Heart right ventricle (tissue), 16 donors: ENCODE measurements around the gene CFAP92. TPM values are rescaled to one million over a fixed set of nuclear protein-coding genes. Genes with fewer than 3 reads are reported as not detected.

Experiments
- ATAC-seq, 8 donors: fragments of 200-7000 bp; cut with Tn5 transposase; one replicate each; pipeline ENCODE4 v1.9.1; 2020; ENCODE audit warnings: mild to moderate bottlenecking in 8 of 8, moderate library complexity in 8 of 8, moderate number of reproducible peaks in 1 of 8
- DNase-seq, 2 donors: peaks; one replicate each; pipeline ENCODE4 v3.0.0-alpha.2; 2020
- H3K27ac ChIP-seq, 10 donors: fragments of 200-600 bp; sonication (generic) in 2 of 10; one replicate each; pipeline versions ENCODE4 v1.5.0 to v1.8.0; 2020 to 2022; ENCODE audit warnings: mild to moderate bottlenecking in 3 of 10
- H3K27me3 ChIP-seq, 7 donors: fragments of 200-600 bp; one replicate each; pipeline ENCODE4 v1.8.0; 2021 to 2022; ENCODE audit warnings: mild to moderate bottlenecking in 2 of 7
- H3K36me3 ChIP-seq, 9 donors: fragments of 200-600 bp; sonication (generic) in 1 of 9; one replicate each; pipeline versions ENCODE4 v1.5.0 to v1.8.0; 2020 to 2022; ENCODE audit warnings: mild to moderate bottlenecking in 2 of 9
- H3K4me1 ChIP-seq, 9 donors: fragments of 200-600 bp; sonication (generic) in 1 of 9; one replicate each; pipeline versions ENCODE4 v1.5.0 to v1.8.0; 2020 to 2022; ENCODE audit warnings: mild to moderate bottlenecking in 4 of 9
- H3K4me3 ChIP-seq, 10 donors: fragments of 200-600 bp; sonication (generic) in 2 of 10; one replicate each; pipeline versions ENCODE4 v1.5.0 to v1.8.0; 2020 to 2022; ENCODE audit warnings: mild to moderate bottlenecking in 7 of 10, moderate library complexity in 2 of 10
- H3K9me3 ChIP-seq, 11 donors: fragments of 200-600 bp in 10 of 11; sonication (generic) in 2 of 11; one replicate each; pipeline versions ENCODE4 v1.5.0 to v1.8.0; 2013 to 2022; ENCODE audit warnings: mild to moderate bottlenecking in 2 of 11, control low read depth in 1 of 11, moderate library complexity in 1 of 11
- WGBS, 2 donors: extraction: QIAGEN DNeasy Blood & Tissue Kit; methylation state at CpG; one replicate each; pipeline ENCODE4 v1.1.7; 2013; ENCODE audit warnings: inconsistent platforms in 1 of 2; 5-methylcytosine and 5-hydroxymethylcytosine counted together
- intact Hi-C, 10 donors: fragments of 100-400 bp; cut with DNase I; formaldehyde crosslinking; loops; one replicate each; pipeline versions ENCODE4 v1.11.1 to v1.14.2; 2022
- polyA plus RNA-seq, 2 donors: library from polyadenylated mRNA; stranded (reverse); fragments of 200-250 nt; gene quantifications; one replicate each; pipeline ENCODE4 v1.2.3, GENCODE V29; 2013
- total RNA-seq, 10 donors: library from RNA; stranded (reverse); fragmentation: NEBNext Ultra II Directional in 3 of 10; extraction: Animal tissue kit (Norgen Biotek cat#: 25700) in 3 of 10; gene quantifications; one replicate each; pipeline versions ENCODE4 v1.2.1 to v1.2.4, GENCODE V29; 2021 to 2023
- TF ChIP-seq, protein P1 (sequence below), 9 donors: fragments of 200-600 bp; sonication (generic) in 2 of 9; IDR thresholded peaks; one replicate each; pipeline versions ENCODE4 v1.5.0 to v1.8.0; 2021 to 2022; ENCODE audit warnings: antibody characterized with exemption in 9 of 9, mild to moderate bottlenecking in 5 of 9, moderate library complexity in 1 of 9
- donor health status: Arrhythmogenic right ventricular cardiomyopathy.
- donor health status: ischemic (EF 13 %, LVEDD 7.1; RV severe dilation, severe dysfunction).
- donor health status: healthy with polysubstance abuse.
- donor health status: DM: no; HTN: yes; CAD: no.
- donor health status: DM: no; HTN: no; CAD: no.
- donor health status: ischemic (EF 25% LVEDD 6.9; RV normal size, moderate dysfunction).
- donor health status: ischemic (EF 25% LVEDD 5.7; RV mildly dilated, moderate dysfunction).
- donor health status: healthy.
- donor health status: DM: yes; HTN: yes; CAD: no.
- donor health status: Ischemic cardiomyopathy.
- donor health status: ischemic (EF 35%, LVEDD 5.7; RV mildly dilated, moderate dysfunction).
- donor health status: nonischemic (EF 11% LVEDD 7.7; RV severe dilation, severe dysfunction).
- donor health status: DM: yes; HTN: yes; CAD: no.
- donor health status: PGD.
- donor health status: ischemic (EF 29% LVEDD 5.4; RV normal size, mild dysfunction).
- donor health status: nonischemic (EF 23%, LVEDD 6.1; RV moderate dilation, normal function).

CFAP92 gene
- total and polyA plus RNA-seq, 12 donors, result 0.12 to 1.2 (median 0.41) TPM

DNA sequence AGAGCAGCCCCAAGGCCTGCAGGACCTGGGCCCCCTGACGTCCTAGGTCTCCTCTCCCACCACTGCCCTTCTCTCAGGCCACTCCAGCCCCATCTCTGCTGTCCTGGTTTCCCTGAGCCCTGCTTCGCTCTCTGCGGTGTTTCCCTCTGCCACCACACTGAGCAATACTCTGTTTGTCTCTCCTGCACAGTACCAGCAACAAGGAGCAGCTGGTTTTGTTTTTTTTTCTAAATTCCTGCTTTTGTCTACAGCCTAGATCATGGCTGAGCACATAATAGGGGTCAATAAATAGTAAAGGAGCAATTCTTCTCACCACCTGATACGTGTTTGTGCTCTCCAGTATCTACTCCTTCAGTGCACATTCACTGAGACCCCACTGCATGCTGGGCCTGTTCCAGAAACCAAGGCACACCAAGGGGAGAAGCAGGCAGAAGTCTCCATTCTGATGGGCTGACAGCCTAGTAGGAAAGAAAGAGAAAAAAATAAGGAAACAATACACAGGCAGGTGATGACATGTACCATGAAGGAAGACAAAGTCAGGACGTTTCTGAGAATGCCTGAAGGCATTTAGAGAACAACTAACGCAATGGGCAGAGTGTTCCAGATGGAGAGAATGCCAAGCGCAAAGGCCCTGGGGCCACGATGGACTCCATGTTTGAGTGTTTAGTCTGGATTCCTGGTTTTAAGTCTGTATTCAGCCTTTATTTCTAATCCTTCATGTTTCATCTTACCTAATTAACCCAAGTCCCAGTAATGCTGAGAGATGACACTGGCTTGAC is 120.4 kb downstream of the CFAP92 start:
- Histone ChIP-seq H3K4me1 (peaks cover 0 to 23% (median 9%) of the 10 kb centered on the region in 9 donors), H3K27me3 (no peaks in the 10 kb centered on the region), H3K36me3 (no peaks in the 10 kb centered on the region), H3K4me3 (no peak overlapping the region), H3K9me3 (no peaks in the 10 kb centered on the region), H3K27ac (no peak overlapping the region)
- 71 to 76% methylated on average over 8 of the region's 8 CpGs for WGBS, 2 donors
- DNase-seq, result no peak
- TF ChIP-seq, protein P1, sequence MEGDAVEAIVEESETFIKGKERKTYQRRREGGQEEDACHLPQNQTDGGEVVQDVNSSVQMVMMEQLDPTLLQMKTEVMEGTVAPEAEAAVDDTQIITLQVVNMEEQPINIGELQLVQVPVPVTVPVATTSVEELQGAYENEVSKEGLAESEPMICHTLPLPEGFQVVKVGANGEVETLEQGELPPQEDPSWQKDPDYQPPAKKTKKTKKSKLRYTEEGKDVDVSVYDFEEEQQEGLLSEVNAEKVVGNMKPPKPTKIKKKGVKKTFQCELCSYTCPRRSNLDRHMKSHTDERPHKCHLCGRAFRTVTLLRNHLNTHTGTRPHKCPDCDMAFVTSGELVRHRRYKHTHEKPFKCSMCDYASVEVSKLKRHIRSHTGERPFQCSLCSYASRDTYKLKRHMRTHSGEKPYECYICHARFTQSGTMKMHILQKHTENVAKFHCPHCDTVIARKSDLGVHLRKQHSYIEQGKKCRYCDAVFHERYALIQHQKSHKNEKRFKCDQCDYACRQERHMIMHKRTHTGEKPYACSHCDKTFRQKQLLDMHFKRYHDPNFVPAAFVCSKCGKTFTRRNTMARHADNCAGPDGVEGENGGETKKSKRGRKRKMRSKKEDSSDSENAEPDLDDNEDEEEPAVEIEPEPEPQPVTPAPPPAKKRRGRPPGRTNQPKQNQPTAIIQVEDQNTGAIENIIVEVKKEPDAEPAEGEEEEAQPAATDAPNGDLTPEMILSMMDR (IDR thresholded peaks at IDR 0.05), result no peak
- peak in 1 of 8 donors; percentile 29 for ATAC-seq
- intact Hi-C loops, result loop anchor here in 1 of 10 donors (10.0 kb wide), 1 partner anchor 189 kb away; no protein-coding TSS in a partner anchor

DNA sequence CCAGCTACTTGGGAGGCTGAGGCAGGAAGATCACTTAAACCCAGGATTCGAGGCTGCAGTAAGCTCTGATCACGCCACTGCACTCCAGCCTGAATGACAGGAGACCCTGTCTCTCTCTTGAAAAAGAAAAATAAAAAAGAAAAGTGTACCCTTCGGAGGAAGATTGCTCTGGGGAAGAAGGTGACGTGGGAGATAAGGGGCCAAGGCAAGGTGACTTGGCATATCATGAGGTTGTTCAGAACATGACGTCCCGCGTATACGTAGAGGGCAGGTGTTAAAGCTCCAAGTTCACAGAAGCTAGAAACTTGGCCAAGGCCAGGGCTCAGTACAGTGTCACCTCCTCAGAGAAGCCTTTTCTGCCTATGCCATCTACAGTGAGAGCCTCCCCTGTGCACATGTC is 121.1 kb downstream of the CFAP92 start:
- Histone ChIP-seq H3K36me3 (no peaks in the 10 kb centered on the region), H3K27me3 (no peaks in the 10 kb centered on the region), H3K4me3 (no peak overlapping the region), H3K4me1 (peaks cover 0 to 16% (median 2%) of the 10 kb centered on the region in 9 donors), H3K27ac (no peak overlapping the region), H3K9me3 (no peaks in the 10 kb centered on the region)
- no peak for ATAC-seq
- 90 to 95% methylated on average over 8 of the region's 8 CpGs for WGBS, 2 donors
- DNase-seq, result no peak
- TF ChIP-seq, protein P1 (IDR thresholded peaks at IDR 0.05), result no peak
- intact Hi-C loops, result loop anchor here in 1 of 10 donors (10.0 kb wide), 1 partner anchor 188 kb away; no protein-coding TSS in a partner anchor

DNA sequence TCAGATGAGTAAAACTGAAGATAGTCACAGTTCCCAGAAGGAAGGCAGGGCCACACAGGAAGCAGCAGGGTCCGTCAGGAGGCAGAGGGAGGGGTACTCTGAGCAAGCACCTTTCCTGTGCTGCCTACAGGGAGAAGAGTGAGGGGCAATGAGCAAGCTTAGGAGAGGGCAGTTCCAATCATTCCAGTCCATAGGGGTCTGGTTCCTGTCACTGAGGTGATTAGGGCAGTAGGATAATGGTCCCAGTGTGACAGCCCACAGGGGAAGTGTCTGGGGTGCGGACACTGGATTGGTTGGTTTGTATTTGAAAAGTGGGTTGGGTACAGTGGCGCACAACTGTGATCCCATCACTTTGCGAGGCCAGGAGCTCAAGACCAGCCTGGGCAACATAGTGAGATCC is 121.6 kb downstream of the CFAP92 start:
- Histone ChIP-seq H3K27ac (no peak overlapping the region), H3K4me3 (no peak overlapping the region), H3K36me3 (no peaks in the 10 kb centered on the region), H3K4me1 (peaks cover 0 to 13% (median 0%) of the 10 kb centered on the region in 9 donors), H3K27me3 (no peaks in the 10 kb centered on the region), H3K9me3 (no peaks in the 10 kb centered on the region)
- WGBS, 2 donors, result 81 to 88% methylated on average over 4 of the region's 4 CpGs
- TF ChIP-seq, protein P1 (IDR thresholded peaks at IDR 0.05), result no peak
- intact Hi-C loops, result loop anchor here in 1 of 10 donors (10.0 kb wide), 1 partner anchor 187 kb away; no protein-coding TSS in a partner anchor
- DNase-seq, result no peak
- no peak for ATAC-seq

DNA sequence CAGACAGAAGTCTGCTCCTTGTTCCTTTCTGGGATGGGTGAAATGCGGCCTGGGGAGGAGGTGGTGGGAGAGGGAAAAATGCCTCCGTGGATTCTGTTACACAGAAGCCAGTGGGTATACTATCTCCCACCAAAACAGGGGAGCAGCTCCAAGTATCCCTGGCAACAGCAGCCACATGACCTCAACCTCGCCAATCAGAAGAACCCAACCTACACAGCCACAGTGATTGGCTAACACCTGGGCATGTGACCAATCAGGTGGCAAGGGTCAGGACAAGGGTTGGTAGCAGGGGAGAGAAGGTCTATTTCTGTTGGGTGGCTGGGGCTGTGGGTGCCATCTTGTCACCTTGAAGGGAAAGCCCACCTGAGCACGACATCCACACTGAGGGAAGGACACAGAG is 123.5 kb downstream of the CFAP92 start:
- intact Hi-C loops, result loop anchor here in 1 of 10 donors (10.0 kb wide), 1 partner anchor 186 kb away; no protein-coding TSS in a partner anchor
- no peaks in the 10 kb centered on the region for H3K27me3 ChIP-seq
- no peaks in the 10 kb centered on the region for H3K36me3 ChIP-seq
- no peak overlapping the region for H3K27ac ChIP-seq
- TF ChIP-seq, protein P1 (IDR thresholded peaks at IDR 0.05), result no peak
- peaks cover 0 to 12% (median 4%) of the 10 kb centered on the region in 9 donors for H3K4me1 ChIP-seq
- DNase-seq, result no peak
- no peak overlapping the region for H3K4me3 ChIP-seq
- H3K9me3 ChIP-seq, result no peaks in the 10 kb centered on the region
- 93 to 94% methylated on average over 4 of the region's 4 CpGs for WGBS, 2 donors
- ATAC-seq, result no peak
